Stimulated activated CD4-positive, alpha-beta T cell treated with anti-CD3 and anti-CD28 coated beads, TNF-alpha, amount 100 ng/mL, for 4 hours (primary cell): ENCODE data around the gene RAB12.
"Not testable (repeated sequence)": the region's sequence is repeated elsewhere in the genome, so short reads cannot be mapped to it uniquely, and the experiment has no call there.

Source experiments
- DNase-seq, 3 experiments: peaks; one replicate each; pipeline ENCODE4 v3.0.0-alpha.2; 2020; ENCODE audit warnings: low read depth in 3 of 3

The RAB12 gene

DNA sequence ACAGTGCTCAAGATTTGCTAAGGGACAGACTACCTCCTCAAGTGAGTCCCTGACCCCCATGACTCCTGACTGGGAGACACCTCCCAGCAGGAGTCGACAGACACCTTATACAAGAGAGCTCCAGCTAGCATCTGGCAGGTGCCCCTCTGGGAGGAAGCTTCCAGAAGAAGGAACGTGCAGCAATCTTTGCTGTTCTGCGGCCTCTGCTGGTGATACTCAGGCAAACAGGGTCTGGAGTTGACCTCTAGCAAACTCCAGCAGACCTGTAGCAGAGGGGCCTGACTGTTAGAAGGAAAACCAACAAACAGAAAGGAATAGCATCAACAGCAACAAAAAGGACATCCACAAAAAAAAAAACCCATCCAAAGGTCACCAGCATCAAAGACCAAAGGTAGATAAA is 38.1 kb downstream of the RAB12 start:
- not testable (repeated sequence) for DNase-seq

DNA sequence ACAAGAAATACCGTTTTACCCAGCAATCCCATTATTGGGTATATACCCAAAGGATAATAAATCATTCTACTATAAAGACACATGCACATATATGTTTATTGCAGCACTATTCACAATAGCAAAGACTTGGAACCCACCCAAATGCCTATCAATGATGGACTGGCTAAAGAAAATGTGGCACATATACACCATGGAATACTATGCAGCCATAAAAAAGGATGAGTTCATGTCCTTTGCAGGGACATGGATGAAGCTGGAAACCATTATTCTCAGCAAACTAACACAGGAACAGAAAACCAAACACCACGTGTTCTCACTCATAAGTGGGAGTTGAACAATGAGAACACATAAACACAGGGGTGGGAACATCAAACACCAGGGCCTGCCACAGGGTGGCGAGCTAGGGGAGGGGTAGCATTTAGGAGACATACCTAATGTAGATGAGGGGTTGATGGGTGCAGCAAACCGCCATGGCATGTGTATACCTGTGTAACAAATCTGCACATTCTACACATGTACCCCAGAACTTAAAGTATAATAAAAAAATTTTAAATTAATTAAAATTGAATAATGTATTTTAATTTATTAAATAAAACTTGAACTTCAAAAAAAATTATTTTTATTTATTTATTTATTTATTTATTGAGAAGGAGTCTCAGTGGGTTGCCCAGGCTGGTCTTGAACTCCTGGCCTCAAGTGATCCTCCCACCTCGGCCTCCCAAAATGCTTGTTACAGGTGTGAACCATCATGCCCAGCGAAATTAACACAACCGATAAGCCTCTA is 42.4 kb downstream of the RAB12 start:
- DNase-seq: not testable (repeated sequence)

DNA sequence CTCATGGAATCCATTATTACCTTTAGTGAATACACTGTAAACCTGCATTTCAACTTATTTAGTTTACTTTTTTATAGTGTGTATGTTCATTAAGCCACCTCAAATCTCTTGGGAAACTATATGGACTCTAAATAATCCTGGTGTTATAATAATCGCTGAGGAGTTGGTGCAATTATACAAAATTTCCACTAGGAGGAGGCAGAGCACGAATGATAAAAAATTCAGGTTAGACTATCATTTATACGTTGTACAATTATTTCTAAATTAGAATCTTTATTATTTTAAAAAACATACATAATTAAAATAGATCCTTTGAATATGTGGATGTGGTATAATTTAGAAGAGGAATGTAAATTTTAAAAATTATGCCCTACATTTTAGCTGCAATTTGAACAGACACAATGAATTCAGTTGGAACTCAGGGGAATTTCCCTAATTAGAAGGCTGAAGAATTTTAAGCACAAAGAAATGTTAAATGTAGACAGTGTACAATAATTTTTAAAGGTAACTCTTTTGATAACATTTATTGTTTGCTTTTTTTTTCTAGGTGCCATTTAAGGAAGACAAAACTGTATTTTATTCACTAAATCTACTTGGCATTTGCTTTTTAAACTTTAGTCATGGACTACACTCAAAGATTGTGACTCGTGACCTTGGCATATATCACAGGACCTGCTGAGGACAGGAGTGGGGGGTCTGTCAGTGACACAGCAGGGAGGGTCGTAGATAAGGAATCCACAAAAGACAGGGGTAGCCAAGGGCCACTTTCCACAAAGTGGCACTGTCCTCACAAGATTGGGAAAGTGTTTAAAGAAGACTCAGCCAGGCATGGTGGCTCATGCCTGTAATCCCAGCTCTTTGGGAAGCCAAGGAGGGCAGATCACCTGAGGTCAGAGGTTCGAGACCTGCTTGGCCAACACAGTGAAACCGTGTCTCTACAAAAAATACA is 45.5 kb downstream of the RAB12 start:
- no peak for DNase-seq

DNA sequence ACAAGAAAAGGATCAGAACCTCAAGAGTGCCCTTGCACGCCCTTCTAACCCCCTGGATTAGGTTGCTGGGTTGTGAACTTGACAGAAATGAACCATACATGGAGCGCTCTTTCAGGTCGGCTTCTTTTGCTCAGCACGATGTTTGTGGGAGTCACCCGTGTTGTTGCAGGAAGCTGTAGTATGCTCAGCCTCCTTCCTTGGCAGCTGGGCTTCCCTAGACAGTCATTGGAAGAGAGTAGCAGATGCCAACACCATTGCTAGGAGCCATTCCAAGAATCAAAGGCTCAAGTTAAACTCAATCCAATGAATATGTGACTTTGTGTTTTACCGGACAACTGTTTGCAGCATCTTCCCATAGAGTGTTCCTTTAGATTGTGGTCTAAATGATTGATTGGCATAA is 47.0 kb downstream of the RAB12 start:
- no peak for DNase-seq

DNA sequence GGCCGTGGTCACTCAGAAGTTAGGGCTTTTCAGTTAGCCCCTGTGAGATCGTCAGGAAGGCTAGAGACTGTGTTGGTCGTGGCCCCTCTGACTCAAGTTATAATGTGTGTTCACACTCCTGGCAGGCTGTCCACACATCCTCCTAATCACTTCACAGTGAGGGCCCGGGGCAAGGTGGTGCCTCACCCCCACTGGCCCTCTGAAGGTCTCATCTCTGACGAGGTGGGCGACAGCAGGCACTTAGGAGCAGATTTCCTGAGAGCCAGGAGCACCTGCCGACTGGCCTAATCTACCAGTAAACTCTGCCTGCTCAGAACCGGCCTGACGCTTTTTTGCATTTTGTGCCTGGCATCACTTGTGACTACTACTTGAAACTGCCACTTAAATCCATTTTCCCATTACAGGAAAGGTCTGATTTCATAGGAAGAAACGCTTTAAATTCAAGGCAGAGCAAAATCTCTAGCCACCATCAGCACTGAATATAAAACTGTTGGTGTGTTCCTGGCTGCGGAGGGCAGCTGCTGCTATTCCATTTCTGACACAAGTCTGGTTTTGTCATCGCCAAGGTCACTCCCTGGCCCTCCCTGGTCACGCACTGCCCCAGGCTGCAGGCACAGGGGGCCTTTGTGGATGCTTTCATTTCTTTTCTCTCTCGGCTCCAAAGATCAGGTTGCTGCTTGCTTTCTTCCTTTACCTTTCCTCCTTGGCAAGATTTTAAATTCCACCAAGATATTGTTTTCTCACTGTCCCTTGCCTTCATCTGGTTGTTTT is 48.0 kb downstream of the RAB12 start:
- no peak for DNase-seq

DNA sequence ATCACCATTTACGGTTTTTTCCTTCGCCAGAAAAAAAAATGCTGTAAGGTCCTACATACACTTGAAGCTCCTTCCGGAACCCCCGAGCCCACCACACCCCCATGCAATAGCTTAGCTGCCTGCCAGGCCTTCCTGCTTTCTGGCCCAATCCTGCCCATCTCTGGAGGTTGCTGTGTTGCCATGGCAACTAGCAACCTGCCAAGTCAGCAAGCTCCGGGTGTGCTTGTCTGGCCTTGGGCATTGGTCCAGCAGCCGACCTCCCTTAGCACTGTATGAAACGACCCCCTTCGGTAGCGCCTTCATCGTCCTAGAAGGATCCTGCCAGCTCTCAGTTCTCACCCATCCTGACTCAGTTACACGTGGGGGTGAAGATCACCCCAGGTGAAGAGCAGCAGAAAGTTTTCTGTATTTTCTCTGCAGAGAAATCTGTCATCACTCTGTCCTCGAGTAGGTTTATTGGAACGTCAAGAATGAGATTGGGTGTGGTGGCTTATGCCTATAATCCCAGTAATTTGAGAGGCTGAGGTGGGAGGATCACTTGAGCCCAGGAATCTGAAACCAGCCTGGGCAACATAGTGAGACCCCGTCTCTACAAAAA is 48.7 kb downstream of the RAB12 start:
- DNase-seq: no peak

DNA sequence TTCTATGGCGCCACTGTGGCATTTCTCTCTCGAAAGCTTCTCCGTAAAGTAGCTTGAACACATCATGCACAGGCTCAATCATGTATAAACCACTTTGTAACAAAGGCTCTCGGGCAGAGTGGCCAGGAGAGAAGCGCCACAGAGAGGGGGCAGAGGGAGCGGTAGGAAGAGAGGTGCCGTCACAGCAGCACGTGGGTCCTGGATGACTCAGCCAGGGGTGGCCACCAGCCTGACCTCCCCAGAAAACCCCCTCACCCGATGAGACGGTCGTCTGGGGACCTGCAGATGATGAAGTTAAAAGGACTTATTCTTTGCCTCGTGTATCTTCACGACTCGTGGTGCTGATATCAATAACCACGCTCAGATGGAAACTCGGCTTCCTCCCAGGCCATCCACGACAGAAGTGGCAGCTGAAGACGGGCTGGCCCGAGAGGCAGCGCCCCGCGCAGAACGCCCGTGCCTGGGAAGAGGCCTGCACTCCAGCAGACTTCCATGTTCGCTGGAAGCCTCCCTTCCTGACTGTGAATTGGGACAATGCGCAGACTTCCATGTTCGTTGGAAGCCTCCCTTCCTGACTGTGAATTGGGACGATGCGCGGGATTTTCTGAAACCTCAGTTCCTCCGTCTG is 49.7 kb downstream of the RAB12 start:
- DNase-seq: no peak

DNA sequence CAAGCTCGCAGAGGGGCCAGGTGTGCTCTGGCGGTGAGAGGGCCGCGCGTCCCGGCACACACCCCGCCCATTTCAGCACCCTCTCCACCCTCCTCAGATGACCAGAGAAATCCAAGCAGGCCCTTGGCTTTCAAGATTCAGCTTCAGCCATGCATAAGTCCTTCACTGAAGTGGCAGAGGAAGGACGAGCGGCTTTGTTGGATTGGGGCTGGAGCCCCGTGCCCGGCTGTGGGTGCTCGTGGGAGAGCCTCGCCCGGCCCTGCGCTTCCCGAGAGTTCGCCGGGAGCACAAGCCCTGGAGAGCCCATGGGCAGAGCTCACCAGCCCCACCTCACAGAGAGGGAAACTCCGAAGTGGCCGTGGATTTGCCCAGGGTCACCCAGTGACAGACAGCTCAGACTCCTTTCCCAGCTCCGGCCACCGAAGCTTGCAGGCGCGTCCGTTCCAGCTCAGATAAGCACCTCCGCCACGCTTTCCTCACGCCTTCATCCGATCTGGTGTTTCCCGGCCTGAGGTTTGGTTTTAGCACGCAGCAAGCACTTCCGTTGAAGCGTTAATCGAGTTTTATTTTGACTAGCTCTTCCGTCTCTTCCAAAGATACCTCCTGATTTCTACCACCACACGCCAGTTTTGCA is 50.5 kb downstream of the RAB12 start:
- DNase-seq: no peak

DNA sequence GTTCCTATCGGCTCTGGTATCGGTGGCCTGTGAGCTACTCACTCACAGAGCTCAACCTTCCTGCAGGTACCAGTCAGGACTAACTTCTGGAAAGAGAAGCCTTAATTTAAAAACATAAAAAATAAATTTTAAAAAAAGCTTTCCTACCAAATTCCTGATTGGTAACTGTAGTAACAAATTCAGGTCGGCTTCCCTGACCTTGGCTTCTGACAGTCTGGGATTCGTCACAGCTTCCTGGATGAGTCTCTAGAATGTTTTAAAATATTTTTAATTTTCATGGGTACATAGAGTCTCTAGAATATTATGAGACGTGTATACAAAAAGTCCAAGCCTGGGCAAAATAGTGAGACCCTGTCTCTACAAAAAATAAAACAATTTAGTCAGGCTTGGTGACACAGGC is 51.1 kb downstream of the RAB12 start:
- DNase-seq: no peak

DNA sequence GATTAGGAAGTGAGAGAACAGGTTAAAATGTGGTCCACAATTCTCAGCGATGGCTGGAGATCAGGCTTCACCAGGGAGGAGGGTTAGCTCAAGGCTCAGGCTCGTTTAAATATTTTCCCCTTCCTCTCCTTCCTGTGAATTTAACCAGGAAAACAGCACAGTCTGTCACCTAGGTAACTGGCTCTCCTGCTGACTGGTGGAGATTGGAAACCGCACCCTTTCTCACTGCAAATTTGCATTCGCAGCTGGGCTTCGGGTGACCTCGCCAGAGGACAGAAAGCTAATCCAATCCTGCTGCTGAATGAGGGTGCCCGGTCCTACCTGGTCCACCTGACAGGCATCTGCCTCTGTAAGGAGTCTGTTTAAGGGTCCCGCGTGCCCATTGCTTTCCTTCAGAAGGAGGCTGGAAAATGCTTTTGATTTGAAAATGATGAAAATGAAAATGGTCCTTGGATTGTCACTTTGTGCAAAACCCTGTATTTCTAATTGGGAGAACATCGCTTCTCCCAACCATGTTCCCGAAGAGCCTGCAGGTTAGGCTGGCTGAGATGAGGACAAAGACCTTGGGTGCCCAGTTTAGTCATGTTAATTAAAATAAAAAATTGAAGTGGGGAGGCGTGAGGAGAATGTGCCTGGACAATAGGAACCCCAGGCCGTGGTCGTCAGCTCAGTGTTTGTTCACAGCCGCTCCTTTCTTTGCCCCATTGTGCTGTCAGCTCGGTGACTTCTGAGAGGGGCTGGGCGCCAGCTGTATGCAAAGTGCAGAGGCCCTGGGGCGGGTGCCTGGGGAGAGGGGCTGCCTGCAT is 52.7 kb downstream of the RAB12 start:
- DNase-seq: no peak

DNA sequence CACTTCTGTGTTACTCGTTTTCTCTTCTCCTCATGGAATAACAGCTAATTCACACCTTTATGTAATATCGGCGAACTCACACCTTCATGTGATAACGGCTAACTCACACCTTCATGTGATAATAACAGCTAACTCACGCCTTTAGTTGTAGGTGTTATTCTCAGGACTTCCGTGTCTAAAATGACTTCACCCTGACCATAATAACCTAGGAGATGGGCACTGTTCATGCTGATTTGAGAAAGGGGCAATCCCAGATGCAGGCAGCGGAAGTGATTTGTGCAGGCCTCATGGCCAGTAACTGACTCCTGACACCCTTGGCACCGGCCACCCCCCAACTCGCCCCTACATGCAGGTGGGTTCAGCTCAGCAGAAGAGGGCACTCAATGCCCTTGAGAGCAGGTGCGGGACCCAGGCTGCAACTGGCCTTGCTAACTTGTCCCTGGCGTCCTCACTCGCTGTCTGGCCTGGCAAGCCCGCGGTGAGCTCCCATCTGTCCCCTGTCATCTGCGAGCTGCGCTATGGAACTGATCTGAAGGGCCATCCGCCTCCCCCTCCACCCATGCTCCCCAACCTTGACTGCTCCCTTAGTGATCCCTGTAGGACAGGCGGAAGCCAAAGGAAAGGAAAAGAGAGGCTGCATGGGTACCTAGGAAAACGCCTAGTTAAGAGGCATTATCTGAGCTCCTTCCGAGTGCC is 53.5 kb downstream of the RAB12 start:
- no peak for DNase-seq

DNA sequence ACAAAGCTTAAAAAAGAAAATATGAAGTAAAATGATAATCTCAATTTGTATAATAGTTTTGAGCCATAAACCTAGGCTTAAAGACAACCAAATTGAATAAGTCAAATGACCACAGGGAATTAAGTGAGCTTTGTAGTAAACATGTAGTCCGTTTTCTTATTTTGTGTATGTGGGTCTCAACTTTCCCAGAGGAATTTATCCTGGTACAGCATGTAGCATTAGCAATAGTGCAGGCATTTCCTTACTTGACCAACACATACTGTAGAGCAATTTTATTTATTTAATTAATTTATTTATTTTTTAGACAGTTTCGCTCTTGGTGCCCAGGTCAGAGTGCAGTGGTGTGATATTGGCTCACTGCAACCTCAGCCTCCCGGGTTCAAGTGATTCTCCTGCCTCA is 58.6 kb downstream of the RAB12 start:
- no peak for DNase-seq

DNA sequence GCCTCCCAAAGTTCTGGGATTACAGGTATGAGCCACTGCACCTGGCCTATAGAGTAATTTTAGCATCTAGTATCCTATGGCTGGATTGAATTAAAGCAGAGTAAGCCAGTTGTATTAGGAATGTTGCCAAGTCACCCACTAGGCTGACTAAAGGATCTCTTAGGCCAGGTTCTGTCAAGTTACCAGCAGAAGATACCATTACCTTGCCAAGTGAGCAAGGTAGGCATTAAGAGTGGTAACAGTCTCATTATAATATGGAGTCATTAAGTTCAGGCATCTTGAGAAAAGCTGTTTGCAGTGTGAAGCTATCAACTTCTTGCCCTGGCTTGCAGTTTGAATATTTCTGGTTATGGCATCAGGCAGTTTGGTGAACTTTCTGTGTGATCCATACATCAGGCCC is 59.1 kb downstream of the RAB12 start:
- no peak for DNase-seq

DNA sequence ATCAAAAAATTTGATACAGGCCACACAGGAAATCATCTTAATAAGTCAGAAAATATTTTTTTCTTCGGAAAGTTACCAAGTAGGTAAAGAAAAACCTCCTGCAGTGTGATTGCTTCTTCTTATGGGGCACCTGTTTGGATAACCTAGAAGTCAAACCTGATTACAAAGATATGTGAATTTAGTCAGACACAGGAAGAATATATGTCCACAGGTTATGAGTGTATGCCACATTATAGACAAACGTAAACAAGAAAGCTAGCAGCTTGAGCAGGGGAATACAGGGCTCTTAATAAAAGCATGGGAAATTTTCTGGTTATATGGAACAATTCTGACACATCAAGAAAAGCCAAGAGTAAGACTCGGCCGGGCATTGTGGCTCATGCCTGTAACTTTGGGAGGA is 60.3 kb downstream of the RAB12 start:
- no peak for DNase-seq

DNA sequence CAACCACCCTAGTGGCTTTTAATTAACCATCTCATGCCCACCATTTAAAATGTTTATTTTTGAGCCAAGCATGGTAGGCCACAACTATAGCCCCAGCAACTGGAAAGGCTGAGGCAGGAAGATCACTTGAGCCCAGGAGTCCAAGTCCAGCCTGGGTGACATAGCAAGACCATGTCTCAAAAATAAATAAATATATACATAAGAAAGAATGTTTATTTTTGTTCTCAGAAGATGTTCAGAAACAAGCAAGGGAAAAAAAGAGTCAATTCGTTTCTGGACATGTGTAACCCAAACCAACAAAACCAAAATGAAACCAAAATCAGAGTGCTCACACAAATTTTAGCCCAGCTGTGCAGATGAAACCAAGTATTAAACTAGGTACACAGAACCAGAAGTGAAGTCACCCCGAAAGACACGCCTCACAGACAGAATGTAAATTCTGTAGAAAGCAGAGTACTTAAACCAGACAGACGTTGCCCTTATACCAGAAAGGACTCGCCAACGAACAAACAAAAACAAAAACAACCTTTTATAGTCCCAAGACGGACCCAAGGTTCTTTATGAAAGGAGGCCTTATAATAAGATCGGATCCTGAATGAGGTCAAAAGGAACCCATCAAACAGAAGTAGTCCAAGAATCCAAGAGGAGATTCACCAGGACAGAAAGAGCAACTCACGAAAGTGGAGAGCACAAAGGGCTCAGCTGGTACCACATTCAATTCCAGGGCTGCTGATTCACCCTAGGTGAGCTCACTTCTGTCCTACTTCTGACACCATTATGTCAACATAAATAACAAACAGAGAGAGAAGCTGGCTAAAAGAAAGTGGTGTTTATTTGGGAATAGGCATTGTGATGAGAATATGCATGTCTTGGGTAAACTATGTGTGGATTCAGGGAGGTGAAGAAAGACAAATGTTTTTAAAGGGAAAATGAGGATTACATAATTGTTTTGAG is 64.3 kb downstream of the RAB12 start:
- DNase-seq: no peak

DNA sequence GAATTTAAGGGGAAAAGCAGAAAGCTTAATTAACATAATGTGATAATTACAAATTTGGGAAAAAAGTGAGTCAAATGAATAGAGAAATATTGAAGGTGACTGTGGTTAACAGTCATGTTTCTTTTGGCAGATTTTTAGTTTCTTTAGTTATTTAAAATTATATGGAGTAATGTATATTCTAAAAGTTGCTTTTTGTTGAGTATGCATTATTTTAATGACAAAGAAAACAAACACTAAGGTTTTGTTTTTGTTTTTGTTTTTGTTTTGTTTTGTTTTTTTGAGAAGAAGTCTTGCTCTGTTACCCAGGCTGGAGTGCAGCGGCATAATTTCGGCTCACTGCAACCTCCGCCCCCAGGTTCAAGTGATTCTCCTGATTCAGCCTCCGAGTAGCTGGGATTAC is 65.8 kb downstream of the RAB12 start:
- DNase-seq: no peak

DNA sequence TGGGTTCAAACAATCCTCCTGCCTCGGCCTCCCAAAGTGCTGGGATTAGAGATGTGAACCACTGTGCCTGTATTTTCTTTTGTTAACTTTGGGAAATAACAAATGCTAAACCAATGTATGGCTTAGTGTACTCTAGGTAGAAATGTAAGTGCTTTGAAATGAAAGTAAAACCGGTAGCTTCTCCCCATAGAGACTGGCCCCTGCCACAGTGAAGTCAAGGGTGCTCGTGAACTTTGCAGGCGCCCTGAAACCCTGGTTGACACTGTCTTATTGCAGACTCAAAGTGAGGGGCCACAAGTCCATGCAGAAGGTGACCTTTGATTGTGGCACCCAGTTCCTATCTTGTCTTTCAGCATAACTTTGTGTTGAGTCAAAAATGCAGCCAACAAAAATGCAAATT is 72.0 kb downstream of the RAB12 start:
- DNase-seq: no peak

DNA sequence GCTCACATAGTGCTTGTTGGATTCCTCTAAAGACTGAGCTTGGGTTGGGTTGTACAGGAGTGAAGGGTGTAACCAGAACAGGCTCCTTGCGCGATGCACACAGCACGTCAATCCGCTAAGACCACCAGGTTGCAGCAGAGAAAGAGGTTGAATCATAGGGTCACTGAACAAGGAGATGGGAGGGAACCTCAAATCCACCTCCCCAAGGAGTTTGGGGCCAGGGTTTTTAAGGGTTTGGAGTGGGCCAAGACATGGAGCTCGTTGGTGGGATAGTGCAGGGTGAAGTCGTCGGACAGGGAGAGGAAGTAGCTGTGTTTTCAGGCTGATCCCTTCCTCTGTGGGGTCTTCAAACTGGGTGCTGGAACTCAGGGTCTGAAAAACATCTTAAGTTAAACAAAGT is 75.3 kb downstream of the RAB12 start:
- no peak for DNase-seq
